Tibial nerve (tissue), 4 donors: ENCODE measurements around the gene KLHL18.

Experiments
- EP300 ChIP-seq, 2 donors: sonication (generic); formaldehyde crosslinking; IDR thresholded peaks; one replicate each; pipeline ENCODE4 v1.6.1; 2017; ENCODE audit warnings: antibody characterized with exemption in 2 of 2, mild to moderate bottlenecking in 1 of 2
- POLR2A ChIP-seq, 2 donors: fragments of 450-650 bp; IDR thresholded peaks; one replicate each; pipeline ENCODE4 v1.6.1; 2017; ENCODE audit warnings: antibody characterized with exemption in 2 of 2, mild to moderate bottlenecking in 2 of 2, moderate library complexity in 2 of 2
- TF ChIP-seq, protein P1 (sequence below), 5 experiments: fragments of 200-600 bp in 3 of 5; fragments of 450-650 bp in 2 of 5; sonication (generic) in 3 of 5; IDR thresholded peaks; one replicate each; pipeline ENCODE4 v1.5.1; 2016 to 2019; ENCODE audit warnings: antibody characterized with exemption in 5 of 5, mild to moderate bottlenecking in 3 of 5, moderate library complexity in 2 of 5

DNA sequence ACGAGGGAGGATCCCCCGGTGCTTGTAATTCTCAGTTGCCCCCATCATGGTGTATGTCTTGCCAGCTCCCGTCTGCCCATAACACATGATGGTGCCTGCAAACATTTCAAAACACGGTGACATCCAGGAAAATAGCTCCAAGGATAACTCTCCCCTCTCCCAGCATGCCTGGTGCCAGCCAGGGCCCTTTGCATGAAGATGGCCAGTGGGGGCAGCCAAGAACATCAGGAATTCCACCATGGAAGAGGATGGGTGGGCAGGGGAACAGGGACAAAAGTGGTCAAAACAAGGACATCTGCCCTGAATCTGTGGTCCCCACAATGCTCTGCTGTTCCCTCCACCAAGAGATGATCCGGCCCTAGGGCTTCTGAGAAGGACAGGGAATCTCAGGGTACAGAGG is 9.2 kb upstream of the KLHL18 start:
- TF ChIP-seq POLR2A (IDR thresholded peaks at IDR 0.05) (no peak), EP300 (IDR thresholded peaks at IDR 0.05) (no peak)
- TF ChIP-seq, protein P1, sequence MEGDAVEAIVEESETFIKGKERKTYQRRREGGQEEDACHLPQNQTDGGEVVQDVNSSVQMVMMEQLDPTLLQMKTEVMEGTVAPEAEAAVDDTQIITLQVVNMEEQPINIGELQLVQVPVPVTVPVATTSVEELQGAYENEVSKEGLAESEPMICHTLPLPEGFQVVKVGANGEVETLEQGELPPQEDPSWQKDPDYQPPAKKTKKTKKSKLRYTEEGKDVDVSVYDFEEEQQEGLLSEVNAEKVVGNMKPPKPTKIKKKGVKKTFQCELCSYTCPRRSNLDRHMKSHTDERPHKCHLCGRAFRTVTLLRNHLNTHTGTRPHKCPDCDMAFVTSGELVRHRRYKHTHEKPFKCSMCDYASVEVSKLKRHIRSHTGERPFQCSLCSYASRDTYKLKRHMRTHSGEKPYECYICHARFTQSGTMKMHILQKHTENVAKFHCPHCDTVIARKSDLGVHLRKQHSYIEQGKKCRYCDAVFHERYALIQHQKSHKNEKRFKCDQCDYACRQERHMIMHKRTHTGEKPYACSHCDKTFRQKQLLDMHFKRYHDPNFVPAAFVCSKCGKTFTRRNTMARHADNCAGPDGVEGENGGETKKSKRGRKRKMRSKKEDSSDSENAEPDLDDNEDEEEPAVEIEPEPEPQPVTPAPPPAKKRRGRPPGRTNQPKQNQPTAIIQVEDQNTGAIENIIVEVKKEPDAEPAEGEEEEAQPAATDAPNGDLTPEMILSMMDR (IDR thresholded peaks at IDR 0.05): no peak
